Fibroblast of skin of abdomen (primary cell): Measurements from ENCODE around the gene UVRAG.
"Not testable (repeated sequence)": the region's sequence is repeated elsewhere in the genome, so short reads cannot be mapped to it uniquely, and the experiment has no call there.

Experiments used
- DNase-seq: peaks from one replicate; pipeline ENCODE4 v3.0.0-alpha.2; 2013

UVRAG gene

GRCh38 chr11:75929706-75930105 is 114.7 kb downstream of the UVRAG start:
- no peak for DNase-seq

DNA sequence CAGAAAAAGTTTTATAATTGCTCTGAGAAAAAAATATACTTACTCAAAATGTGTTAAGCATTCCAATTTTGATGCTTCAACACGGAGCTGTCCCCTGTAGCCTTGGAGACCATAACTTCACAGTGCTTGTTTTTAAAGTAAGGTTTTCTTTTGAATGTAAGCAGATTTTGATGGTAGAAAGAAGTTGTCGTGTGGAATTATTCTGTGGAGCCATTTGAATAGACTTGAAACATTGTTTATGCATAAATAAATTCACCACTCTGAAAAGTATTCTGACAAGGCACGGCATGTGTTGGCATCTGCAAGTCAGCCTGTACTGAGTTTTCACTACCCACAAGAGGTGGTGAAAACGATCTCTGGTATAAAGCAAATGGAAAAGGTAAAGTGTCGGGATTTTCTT is 115.5 kb downstream of the UVRAG start:
- no peak for DNase-seq

GRCh38 chr11:75931124-75931523 is 116.1 kb downstream of the UVRAG start:
- peak; percentile 35 for DNase-seq

- not testable (repeated sequence) for DNase-seq
These were observed 118.7 kb downstream of the UVRAG start for GRCh38 chr11:75933736-75934135.

GRCh38 chr11:75934851-75935250 is 119.8 kb downstream of the UVRAG start:
- no peak for DNase-seq

DNA sequence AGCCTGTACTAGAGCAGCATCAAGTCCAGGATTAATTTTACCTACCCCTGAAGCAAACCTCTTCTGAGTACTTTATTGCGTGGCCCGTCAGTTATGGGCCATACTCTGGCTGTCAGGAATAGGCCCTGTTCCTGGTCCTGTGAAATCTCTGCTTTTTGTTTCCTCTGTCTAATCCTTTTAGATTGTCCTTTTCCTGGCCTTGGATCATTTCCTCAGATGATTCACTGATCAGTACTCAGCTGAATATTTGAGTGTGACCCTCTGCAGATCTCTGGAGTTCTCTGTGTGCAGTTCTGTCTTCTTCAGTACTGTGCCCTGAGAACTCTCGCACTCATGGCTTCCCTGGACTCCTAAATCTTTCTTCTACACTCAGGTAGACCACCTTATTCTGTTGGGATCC is 123.5 kb downstream of the UVRAG start:
- peak; percentile 33 for DNase-seq

DNA sequence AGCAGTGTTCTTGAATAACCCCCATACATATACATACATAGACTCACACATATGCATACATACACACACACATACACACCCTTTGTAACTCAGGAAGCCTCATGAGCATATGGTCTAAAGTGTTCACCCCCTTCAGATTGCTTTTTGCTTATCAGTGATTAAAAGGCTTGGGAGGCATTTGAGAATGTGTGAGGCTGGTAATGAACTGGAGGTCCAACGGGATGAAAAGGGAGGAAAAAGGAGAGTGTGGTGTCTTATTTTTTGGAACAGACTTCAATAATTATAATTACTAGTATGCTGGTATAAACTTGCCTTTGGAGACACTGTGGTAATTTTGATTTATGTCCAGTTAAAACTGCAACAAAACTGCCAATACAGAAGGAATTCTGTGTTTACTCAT is 124.5 kb downstream of the UVRAG start:
- no peak for DNase-seq

DNA sequence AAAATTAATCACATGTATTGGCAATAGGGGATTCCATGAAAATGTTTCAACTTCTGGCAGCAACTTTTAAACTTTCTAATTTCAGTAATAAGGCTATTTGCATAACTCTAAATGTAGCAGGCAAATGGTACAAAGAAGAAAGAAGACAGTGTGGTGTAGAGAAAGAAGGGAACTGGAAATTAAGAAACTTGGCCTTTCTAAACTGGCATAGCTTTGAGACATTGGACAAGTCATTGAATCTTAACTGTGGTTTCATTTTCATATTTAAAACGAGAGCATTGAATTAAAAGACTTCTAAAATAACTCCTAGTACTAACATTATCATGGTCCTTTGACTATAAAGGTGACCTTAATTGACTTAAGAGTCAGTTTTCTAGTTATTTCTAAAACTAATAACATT is 125.0 kb downstream of the UVRAG start:
- no peak for DNase-seq

GRCh38 chr11:75940911-75941310 is 125.9 kb downstream of the UVRAG start:
- DNase-seq, result no peak

DNA sequence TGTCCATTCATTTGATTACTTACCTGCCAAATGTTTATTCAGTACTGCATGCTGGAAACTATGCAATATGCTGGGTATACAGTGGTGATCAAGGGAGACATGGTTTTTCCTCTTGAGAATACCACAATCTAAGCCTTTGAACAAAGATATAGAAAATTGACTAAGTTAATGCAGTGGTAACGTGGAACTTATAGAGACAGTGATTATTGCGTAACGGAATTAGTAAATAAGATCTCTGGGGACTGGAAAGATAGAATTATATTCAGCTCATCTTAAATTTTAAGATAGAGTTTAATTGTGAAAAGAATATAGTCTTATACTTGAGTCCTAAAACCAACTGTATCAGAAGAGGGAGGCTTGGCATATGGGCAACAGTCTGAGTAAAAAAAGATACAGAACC is 129.5 kb downstream of the UVRAG start:
- DNase-seq, result no peak

GRCh38 chr11:75945446-75945845 is 130.4 kb downstream of the UVRAG start:
- no peak for DNase-seq

GRCh38 chr11:75945947-75946346 is 130.9 kb downstream of the UVRAG start:
- DNase-seq, result no peak

DNA sequence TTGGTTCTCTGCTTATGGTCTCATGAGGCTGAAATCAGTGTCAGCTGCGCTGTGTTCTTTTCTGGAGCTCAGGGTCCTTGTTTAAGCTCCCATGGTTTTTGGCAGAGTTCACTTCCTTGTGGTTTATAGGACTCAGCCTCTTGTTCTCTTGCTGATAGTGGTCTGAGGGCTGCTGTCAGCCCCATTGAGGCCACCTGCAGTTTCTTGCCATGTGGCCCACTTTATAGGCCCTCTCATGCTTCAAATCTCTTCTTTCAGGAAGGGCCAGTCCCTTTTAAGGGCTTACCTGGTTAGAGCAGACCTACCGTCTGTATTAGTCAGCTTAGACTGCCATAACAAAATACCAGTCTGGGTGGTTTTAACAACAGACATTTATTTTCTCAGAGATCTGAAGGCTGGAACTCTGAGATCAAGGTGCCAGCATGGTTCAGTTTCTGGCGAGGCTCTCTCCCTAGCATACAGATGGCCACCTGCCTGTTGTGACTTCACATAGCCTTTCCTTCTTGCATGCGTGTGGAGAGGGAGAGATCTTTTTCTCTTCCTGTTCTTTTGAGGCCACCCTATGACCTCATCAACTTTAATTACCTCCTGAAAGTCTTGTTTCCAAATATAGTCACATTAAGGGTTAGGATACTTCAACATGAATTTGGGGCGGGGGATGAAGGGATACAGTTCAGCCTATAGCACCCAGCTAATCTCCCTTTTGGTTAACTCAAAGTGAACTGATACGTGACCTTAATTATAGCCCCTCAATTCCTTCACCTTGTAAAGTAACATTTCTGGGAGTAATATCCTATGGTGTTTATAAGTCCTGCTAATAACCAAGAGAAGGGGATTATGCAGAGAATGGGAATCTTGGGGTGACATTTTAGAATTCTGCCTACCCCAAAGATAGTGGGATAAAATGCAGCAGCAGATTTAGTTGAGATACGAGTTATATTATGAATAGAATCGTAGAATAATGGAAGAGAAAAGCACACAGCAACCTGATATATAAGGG is 131.8 kb downstream of the UVRAG start:
- DNase-seq, result peak; percentile 44

- peak; percentile 62 for DNase-seq
These were observed 134.1 kb downstream of the UVRAG start for GRCh38 chr11:75949023-75949672.

DNA sequence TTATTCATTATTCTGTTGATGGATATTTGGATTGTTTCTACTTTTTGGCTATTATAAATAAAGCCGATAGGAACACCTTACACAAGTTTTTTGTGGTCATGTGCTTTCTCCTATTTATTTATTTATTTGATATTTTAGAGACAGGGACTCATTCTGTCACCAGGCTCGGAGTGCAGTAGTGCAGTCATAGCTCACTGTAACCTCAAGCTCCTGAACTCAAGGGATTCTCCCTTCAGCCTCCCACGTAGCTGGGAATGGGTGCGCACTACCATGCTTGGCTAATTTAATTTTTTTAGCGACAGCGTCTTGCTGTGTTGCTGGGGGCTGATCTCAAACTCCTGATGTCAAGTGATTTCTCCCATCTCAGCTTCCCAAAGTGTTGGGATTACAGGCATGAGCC is 135.1 kb downstream of the UVRAG start:
- DNase-seq, result no peak

GRCh38 chr11:75954039-75954438 is 139.0 kb downstream of the UVRAG start:
- peak; percentile 5 for DNase-seq

- DNase-seq, result no peak
These were observed 140.4 kb downstream of the UVRAG start for GRCh38 chr11:75955443-75955842.

DNA sequence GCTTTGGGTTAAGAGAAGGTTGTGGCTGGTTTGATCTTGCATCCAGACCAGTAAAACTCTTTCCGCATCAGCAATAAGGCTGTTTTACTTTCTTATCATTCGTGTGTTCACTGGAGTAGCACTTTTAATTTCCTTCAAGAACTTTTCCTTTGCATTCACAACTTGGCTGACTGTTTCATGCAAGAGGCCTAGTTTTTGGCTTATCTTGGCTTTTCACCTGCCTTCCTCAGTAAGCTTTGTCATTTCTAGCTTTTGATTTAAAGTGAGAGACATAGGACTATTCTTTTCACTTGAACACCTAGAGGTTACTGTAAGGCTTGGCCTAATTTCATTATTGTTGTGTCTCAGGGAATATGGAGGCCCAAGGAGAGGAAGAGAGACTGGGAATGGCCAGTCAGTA is 144.5 kb downstream of the UVRAG start:
- DNase-seq, result no peak

DNA sequence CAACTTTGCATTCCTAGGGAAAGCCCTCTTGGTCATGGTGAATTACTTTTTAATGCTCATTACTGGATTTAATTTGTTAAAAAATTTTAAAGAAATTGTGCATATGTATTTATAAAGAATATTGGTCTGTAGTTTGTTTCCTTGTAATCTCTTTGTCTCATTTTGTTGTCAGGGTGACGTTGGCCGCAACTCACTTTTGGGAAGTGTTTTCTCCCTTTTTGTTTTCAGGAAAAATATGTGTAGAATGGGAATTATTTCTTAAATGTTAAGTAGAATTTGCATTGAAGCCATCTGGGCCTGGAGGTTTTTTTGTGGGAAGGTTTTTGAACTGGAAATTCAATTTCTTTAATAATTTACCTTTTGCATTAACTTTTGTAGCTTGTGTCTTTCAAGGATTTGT is 149.1 kb downstream of the UVRAG start:
- DNase-seq, result no peak

DNA sequence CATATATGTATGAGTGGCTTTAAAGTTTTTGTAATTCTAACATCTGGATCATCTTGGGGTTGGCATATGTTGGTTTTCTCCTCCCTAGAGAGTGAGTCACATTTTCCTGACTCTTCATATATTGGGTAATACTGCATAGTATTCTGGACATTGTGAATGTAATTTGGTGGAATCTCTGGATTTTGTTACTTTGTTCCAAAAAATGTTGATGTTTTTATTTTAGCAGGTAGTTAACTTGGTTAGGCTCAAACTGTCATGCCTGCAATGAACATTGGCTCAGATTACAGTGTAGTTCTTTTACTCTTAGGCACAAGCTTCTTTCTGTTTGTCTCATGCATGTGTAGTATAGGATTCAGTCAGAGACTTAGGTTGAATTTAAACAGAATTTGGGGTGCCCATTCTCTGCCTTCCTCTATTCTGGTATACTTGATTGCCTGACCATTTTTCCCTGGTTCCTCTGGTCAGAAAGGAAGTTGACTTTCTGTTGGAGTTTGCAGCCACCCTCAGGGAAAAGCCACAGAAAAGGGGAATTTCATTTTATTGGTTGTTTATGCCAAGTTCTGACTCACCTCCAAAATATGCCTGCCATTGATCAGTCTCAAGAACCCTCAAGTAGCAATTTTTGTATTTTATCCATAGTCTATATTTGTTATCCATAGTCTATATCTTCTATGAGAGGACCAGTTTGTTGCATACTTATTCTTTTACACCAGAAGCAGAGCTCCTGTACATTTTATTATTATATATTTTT is 151.7 kb downstream of the UVRAG start:
- peak; percentile 88 for DNase-seq

- DNase-seq, result peak; percentile 32
These were observed 153.1 kb downstream of the UVRAG start for GRCh38 chr11:75968021-75968625.

- peak; percentile 59 for DNase-seq
These were observed 154.8 kb downstream of the UVRAG start for GRCh38 chr11:75969626-75970308.
